ENCODE results near the gene ATAD3A.
"Not testable (repeated sequence)": the region's sequence is repeated elsewhere in the genome, so short reads cannot be mapped to it uniquely, and the experiment has no call there.

Gene ATAD3A

GRCh38 chr1:1557688-1558087 lies 45.7 kb downstream of the ATAD3A start:
- H3K36me3 ChIP-seq (ENCODE audit: control insufficient read depth in 2 of 2, insufficient read depth in 1 of 2, low read length in 2 of 2): peaks cover 0 to 63% of the 10 kb centered on the region in 2 experiments; a peak in 2 of 3 replicates
- CTCF ChIA-PET; H3K4me1 ChIP-seq (ENCODE audit: control insufficient read depth, insufficient read depth, low read length); H3K27ac ChIP-seq (ENCODE audit: extremely low read depth, low read depth, low read length); POLR2A ChIA-PET; H3K9me3 ChIP-seq (ENCODE audit: control insufficient read depth, insufficient read depth, low read depth, low read length); H3K4me3 ChIP-seq (ENCODE audit: low read depth, low read length): not testable (repeated sequence)
- peak; percentile 94 for TF ChIP-seq PRDM10 (tag by site-specific recombination; IDR thresholded peaks at IDR 0.05)

- TF ChIP-seq ZNF600 (tag by site-specific recombination; IDR thresholded peaks at IDR 0.05) (0 out of 2 replicates have a peak, but pooled peaks have one; percentile 28), ZNF266 (tag by site-specific recombination; IDR thresholded peaks at IDR 0.05; ENCODE audit: low read depth) (no peak), ZNF488 (tag by site-specific recombination; IDR thresholded peaks at IDR 0.05) (no peak), PRDM1 (tag by site-specific recombination; IDR thresholded peaks at IDR 0.05) (peak; percentile 56)
- TF ChIP-seq, protein P1, sequence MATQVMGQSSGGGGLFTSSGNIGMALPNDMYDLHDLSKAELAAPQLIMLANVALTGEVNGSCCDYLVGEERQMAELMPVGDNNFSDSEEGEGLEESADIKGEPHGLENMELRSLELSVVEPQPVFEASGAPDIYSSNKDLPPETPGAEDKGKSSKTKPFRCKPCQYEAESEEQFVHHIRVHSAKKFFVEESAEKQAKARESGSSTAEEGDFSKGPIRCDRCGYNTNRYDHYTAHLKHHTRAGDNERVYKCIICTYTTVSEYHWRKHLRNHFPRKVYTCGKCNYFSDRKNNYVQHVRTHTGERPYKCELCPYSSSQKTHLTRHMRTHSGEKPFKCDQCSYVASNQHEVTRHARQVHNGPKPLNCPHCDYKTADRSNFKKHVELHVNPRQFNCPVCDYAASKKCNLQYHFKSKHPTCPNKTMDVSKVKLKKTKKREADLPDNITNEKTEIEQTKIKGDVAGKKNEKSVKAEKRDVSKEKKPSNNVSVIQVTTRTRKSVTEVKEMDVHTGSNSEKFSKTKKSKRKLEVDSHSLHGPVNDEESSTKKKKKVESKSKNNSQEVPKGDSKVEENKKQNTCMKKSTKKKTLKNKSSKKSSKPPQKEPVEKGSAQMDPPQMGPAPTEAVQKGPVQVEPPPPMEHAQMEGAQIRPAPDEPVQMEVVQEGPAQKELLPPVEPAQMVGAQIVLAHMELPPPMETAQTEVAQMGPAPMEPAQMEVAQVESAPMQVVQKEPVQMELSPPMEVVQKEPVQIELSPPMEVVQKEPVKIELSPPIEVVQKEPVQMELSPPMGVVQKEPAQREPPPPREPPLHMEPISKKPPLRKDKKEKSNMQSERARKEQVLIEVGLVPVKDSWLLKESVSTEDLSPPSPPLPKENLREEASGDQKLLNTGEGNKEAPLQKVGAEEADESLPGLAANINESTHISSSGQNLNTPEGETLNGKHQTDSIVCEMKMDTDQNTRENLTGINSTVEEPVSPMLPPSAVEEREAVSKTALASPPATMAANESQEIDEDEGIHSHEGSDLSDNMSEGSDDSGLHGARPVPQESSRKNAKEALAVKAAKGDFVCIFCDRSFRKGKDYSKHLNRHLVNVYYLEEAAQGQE (tag by site-specific recombination; IDR thresholded peaks at IDR 0.05): peak; percentile 29; the same call in 1 of the 2 replicates
- ChIA-PET POLR2A (interaction anchor here (0.6 to 0.7 kb wide), 2 partner anchors 28 to 62 kb away, joined by 3 read pairs; no protein-coding TSS in a partner anchor), CTCF (interaction anchor here (0.7 kb wide), 1 partner anchor 40 kb away, joined by 5 read pairs; no protein-coding TSS in a partner anchor)
- Histone ChIP-seq H3K4me1 (ENCODE audit: control insufficient read depth, insufficient read depth, low read length) (no peaks in the 10 kb centered on the region; the same call in 1 of the 2 replicates), H3K36me3 (ENCODE audit: control insufficient read depth in 2 of 2, insufficient read depth in 1 of 2, low read length in 2 of 2) (peaks cover 6 to 72% of the 10 kb centered on the region in 2 experiments; a peak in 2 of 3 replicates), H3K4me3 (ENCODE audit: low read depth, low read length) (no peak overlapping the region), H3K27ac (ENCODE audit: extremely low read depth, low read depth, low read length) (no peak overlapping the region), H3K9me3 (ENCODE audit: control insufficient read depth, insufficient read depth, low read depth, low read length) (no peaks in the 10 kb centered on the region)
Observed at GRCh38 chr1:1558591-1558990, 46.6 kb downstream of the ATAD3A start.

DNA sequence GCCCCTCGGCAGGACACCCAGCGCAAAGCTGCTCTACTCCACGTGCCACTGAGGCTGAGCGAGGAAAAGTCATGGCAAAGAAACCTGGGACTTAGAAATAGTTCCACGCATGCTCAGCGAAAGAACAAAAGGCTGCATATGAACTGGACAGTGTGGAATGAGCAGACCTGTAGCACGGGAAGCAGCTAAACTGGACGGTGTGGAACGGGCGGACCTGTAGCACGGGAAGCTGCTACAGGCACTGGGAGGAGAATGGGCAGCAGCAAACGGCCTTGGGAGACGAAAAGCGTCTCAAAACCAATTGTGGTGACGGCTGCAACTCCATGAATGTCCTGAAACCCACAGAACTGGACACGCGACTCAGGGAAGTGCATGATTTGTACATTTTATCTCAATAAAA lies 47.1 kb downstream of the ATAD3A start:
- Histone ChIP-seq H3K27ac (ENCODE audit: extremely low read depth, low read depth, low read length) (no peak overlapping the region), H3K36me3 (ENCODE audit: control insufficient read depth in 2 of 2, insufficient read depth in 1 of 2, low read length in 2 of 2) (peaks cover 7 to 73% of the 10 kb centered on the region in 2 experiments; a peak in 2 of 3 replicates)
- POLR2A ChIA-PET: interaction anchor here (0.6 kb wide), 1 partner anchor 28 kb away, joined by 3 read pairs; no protein-coding TSS in a partner anchor

DNA sequence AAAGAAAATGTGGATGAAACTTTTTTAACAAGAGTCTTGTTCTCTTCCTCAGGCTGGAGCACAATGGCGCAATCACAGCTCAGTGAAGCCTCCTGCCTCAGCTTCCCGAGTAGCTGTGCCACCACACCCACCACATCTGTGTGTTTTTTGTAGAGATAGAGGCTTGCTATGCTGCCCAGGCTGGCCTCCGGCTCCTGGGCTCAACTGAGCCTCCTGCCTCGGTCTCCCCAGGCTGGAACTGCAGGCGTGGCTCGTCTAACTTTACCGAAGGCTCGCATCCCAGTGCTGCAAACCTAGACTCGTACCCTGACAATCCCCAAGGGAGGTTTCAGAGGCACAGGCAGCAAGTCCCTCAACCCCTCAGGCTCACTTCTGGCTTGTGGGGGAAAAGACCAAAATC lies 48.2 kb downstream of the ATAD3A start:
- Histone ChIP-seq H3K4me3 (ENCODE audit: low read depth, low read length) (no peak overlapping the region), H3K27ac (ENCODE audit: extremely low read depth, low read depth, low read length) (no peak overlapping the region), H3K36me3 (ENCODE audit: control insufficient read depth in 2 of 2, insufficient read depth in 1 of 2, low read length in 2 of 2) (peaks cover 7 to 74% of the 10 kb centered on the region in 2 experiments; a peak in 2 of 3 replicates), H3K9me3 (ENCODE audit: control insufficient read depth, insufficient read depth, low read depth, low read length) (no peaks in the 10 kb centered on the region), H3K4me1 (ENCODE audit: control insufficient read depth, insufficient read depth, low read length) (no peaks in the 10 kb centered on the region; the same call in 1 of the 2 replicates)
- ChIA-PET CTCF (interaction anchor here (0.5 kb wide), 1 partner anchor 11 kb away, joined by 7 read pairs; no protein-coding TSS in a partner anchor), POLR2A (no interaction called here)
- no peak for TF ChIP-seq ZNF335 (tag by site-specific recombination; conservative IDR thresholded peaks at IDR 0.05)
- no peak for TF ChIP-seq ZNF133 (tag by site-specific recombination; IDR thresholded peaks at IDR 0.05)
- no peak for TF ChIP-seq ZNF529 (tag by site-specific recombination; IDR thresholded peaks at IDR 0.05; ENCODE audit: insufficient replicate concordance)
- TF ChIP-seq HOXA7 (CRISPR knock-in tag; IDR thresholded peaks at IDR 0.05; ENCODE audit: borderline replicate concordance): no peak
- TF ChIP-seq ZNF221 (tag by site-specific recombination; IDR thresholded peaks at IDR 0.05; ENCODE audit: borderline replicate concordance): no peak
- TF ChIP-seq, protein P2, sequence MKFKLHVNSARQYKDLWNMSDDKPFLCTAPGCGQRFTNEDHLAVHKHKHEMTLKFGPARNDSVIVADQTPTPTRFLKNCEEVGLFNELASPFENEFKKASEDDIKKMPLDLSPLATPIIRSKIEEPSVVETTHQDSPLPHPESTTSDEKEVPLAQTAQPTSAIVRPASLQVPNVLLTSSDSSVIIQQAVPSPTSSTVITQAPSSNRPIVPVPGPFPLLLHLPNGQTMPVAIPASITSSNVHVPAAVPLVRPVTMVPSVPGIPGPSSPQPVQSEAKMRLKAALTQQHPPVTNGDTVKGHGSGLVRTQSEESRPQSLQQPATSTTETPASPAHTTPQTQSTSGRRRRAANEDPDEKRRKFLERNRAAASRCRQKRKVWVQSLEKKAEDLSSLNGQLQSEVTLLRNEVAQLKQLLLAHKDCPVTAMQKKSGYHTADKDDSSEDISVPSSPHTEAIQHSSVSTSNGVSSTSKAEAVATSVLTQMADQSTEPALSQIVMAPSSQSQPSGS (tag by site-specific recombination; IDR thresholded peaks at IDR 0.05; ENCODE audit: low read depth): no peak
- no peak for TF ChIP-seq ZNF23 (tag by site-specific recombination; IDR thresholded peaks at IDR 0.05; ENCODE audit: borderline replicate concordance)
- no peak for TF ChIP-seq ZNF544 (tag by site-specific recombination; IDR thresholded peaks at IDR 0.05)
- no peak for TF ChIP-seq BCL11B (tag by site-specific recombination; IDR thresholded peaks at IDR 0.05; ENCODE audit: low read depth)

More for the DNA sequence above, 47.1 kb downstream of the ATAD3A start:
- no peak for TF ChIP-seq KLF9 (tag by site-specific recombination; IDR thresholded peaks at IDR 0.05; ENCODE audit: low read depth)
- TF ChIP-seq SCRT2 (tag by site-specific recombination; IDR thresholded peaks at IDR 0.05): peak; percentile 19; the same call in 1 of the 2 replicates
- Histone ChIP-seq H3K4me3 (ENCODE audit: low read depth, low read length) (no peak overlapping the region), H3K9me3 (ENCODE audit: control insufficient read depth, insufficient read depth, low read depth, low read length) (no peaks in the 10 kb centered on the region), H3K4me1 (ENCODE audit: control insufficient read depth, insufficient read depth, low read length) (no peaks in the 10 kb centered on the region; the same call in 1 of the 2 replicates)
- CTCF ChIA-PET: no interaction called here
